Measurements from ENCODE around the gene STRN.
"Not testable (repeated sequence)": the region's sequence is repeated elsewhere in the genome, so short reads cannot be mapped to it uniquely, and the experiment has no call there.

The STRN gene

DNA sequence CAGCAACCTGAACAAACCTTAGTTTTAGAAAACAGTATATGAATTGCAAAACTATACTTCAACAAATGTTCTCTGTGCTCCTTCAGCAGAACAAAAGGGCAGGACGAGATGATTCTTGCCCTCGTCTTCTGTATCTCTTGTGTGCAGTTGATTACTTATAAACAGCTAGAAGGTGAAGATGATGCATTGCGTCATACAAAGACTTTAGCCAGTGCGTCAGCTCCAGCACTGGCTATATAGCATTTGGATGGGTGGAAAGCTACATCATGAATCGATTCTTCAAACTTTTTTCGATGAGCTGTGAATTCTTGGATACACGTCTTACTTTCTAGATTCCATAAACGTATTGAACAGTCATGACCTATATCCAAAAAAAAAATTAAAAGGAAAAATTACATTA is 117.1 kb downstream of the STRN start:
- no peak for DNase-seq (ENCODE audit: low spot score)
- in situ Hi-C loops (cut with MboI; ENCODE audit: low sequenced_read_pairs, unreplicated experiment) = no loop called here
- TF ChIP-seq, protein P1, sequence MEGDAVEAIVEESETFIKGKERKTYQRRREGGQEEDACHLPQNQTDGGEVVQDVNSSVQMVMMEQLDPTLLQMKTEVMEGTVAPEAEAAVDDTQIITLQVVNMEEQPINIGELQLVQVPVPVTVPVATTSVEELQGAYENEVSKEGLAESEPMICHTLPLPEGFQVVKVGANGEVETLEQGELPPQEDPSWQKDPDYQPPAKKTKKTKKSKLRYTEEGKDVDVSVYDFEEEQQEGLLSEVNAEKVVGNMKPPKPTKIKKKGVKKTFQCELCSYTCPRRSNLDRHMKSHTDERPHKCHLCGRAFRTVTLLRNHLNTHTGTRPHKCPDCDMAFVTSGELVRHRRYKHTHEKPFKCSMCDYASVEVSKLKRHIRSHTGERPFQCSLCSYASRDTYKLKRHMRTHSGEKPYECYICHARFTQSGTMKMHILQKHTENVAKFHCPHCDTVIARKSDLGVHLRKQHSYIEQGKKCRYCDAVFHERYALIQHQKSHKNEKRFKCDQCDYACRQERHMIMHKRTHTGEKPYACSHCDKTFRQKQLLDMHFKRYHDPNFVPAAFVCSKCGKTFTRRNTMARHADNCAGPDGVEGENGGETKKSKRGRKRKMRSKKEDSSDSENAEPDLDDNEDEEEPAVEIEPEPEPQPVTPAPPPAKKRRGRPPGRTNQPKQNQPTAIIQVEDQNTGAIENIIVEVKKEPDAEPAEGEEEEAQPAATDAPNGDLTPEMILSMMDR (IDR thresholded peaks at IDR 0.05; ENCODE audit: borderline replicate concordance, control extremely low read depth, extremely low read depth, insufficient read depth, missing control alignments) = no peak

DNA sequence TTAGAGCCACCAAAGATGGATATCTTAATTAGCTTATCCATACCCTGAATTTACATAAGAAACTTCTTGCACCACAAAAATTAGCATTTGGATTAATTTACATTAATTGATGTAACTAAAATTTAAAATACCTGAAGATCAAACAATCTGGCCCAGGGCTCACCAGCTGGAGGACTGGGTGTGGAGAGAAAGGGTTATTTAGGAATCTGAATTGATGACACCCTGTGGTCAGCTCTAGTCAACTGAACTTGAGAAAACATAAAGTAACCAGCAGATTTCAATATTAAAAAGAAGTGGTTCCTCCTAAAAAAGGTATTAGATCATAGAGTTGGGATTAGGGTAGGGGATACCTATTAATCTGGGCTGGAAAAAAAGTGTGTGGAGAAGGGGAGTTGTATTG is 122.5 kb downstream of the STRN start:
- no peak for DNase-seq (ENCODE audit: low spot score)
- TF ChIP-seq, protein P1 (IDR thresholded peaks at IDR 0.05; ENCODE audit: borderline replicate concordance, control extremely low read depth, extremely low read depth, insufficient read depth, missing control alignments) = no peak
- in situ Hi-C loops (cut with MboI; ENCODE audit: low sequenced_read_pairs, unreplicated experiment) = no loop called here

DNA sequence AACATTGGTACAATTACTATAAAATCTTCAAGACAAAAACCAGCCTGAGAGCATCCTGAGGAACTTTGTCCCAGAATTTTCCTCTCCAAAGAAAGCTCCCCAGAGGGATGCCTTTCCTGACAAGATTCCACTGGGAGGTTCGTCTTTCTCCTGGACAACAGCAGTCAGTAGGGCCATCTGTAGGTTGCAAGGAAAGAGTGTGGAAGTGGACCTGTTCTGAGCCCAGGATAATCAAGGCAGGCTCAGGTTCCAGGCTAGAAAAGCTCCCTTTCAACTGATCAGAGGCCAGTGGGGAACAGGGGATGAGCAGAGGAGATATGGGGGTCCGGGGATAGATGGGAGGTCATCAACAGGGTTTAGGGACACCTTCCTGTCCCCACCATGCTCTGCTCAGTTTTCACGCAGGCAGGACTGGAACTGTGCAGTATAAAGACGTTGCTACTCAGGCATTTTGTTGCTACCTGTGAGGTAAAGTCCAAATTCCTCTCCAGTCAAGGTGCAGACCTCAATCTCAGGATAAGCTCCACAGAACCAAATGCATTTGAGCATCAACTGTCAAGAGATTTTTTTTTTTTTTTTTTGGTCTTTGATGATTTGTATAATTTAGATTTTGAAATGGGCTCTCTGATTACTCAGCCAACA is 126.2 kb downstream of the STRN start:
- TF ChIP-seq, protein P1 (IDR thresholded peaks at IDR 0.05; ENCODE audit: borderline replicate concordance, control extremely low read depth, extremely low read depth, insufficient read depth, missing control alignments) = no peak
- in situ Hi-C loops (cut with MboI; ENCODE audit: low sequenced_read_pairs, unreplicated experiment) = no loop called here
- DNase-seq (ENCODE audit: low spot score) = no peak

DNA sequence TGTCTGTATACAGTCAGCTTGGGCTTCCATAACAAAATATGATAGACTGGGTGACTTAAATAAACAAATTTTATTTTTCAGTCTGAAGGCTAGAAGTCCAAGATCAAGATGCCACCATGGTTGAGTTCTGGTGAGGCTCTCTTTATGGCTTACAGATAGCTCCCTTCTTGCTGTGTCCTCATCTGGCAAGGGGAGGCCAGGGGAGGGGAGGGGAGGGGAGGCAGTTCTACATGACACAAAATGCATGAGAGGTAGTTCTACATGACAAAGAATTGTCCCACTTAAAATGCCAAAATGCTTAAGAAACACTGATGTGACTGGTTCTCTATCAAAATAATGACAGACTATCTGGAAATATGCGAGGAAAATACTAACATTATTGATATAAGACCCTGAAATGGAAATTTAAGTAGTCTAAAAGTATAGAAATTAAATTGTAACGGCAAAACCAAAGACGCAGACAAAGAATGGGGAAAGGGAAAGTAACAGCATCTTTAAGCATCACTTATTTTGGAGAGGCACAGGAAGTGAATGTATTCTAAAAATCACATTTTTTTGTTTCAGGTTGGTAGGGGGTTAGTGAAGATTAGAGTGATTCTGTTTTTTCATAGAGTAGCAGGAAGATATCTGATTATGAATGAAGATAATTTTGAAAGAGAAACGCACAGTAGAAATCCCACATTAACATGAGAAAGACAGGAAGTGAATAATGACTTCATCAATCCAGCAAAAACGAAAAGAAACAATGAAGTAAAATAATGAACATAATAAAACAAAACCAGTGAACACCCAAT is 131.4 kb downstream of the STRN start:
- in situ Hi-C loops (cut with MboI; ENCODE audit: low sequenced_read_pairs, unreplicated experiment) = no loop called here
- DNase-seq (ENCODE audit: low spot score) = no peak
- TF ChIP-seq, protein P1 (IDR thresholded peaks at IDR 0.05; ENCODE audit: borderline replicate concordance, control extremely low read depth, extremely low read depth, insufficient read depth, missing control alignments) = no peak

DNA sequence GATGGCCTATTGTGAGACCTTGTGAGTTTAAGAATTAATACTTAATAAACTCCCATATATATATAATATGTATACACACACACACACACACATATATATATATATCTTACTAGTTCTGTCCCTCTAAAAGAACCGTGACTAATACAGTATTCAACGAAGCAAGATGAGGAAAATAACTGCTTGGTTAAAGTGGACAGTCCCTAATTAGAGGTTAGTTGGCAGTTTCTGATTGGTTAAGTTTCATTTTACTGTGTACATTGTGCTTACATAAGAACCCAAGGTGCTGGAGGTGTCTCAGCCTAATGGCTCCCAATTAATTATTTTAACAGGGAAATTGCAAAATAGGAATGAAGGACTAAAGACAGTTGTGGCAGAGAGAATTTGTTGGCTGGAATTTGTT is 132.1 kb downstream of the STRN start:
- TF ChIP-seq, protein P1 (IDR thresholded peaks at IDR 0.05; ENCODE audit: borderline replicate concordance, control extremely low read depth, extremely low read depth, insufficient read depth, missing control alignments) = no peak
- DNase-seq (ENCODE audit: low spot score) = no peak
- in situ Hi-C loops (cut with MboI; ENCODE audit: low sequenced_read_pairs, unreplicated experiment) = no loop called here

DNA sequence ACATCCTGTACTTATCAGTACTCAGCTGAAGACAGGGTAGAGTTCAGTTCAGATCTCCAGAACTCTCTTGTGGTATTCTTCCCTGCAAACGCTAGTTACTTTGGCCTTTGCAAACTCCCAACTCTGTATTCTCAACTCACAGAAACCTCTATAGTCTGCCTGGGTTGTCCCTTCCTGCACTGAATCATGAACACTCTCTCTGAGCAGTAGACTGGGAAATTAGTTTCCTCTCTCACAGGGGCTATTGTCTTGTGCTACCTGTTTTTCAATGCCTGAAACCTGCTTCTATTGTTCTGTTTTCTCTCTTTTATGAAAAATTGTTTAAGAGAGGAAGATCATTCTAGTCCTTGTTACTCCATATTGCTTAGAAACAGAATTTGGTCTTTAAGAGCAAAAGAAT is 135.2 kb downstream of the STRN start:
- no peak for DNase-seq (ENCODE audit: low spot score)
- TF ChIP-seq, protein P1 (IDR thresholded peaks at IDR 0.05; ENCODE audit: borderline replicate concordance, control extremely low read depth, extremely low read depth, insufficient read depth, missing control alignments) = no peak
- in situ Hi-C loops (cut with MboI; ENCODE audit: low sequenced_read_pairs, unreplicated experiment) = no loop called here

DNA sequence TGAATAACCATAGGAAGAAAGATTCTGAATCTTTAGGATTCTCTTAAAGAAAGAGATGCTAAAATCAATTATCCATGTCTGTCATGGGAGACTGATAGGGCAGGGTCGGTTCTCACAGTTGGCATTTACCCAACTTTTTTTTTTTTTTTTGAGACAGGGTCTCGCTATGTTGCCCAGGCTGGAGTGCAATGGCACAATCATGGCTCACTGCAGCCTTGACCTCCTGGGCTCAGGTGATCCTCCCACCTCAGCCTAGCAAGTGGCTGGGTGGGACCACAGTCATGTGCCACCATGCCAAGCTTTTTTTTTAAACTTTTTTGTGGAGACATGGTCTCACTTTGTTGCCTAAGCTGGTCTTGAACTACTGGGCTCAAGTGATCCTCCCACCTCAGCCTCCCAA is 141.7 kb downstream of the STRN start:
- in situ Hi-C loops (cut with MboI; ENCODE audit: low sequenced_read_pairs, unreplicated experiment); DNase-seq (ENCODE audit: low spot score): not testable (repeated sequence)
